Heart left ventricle (tissue), 13 donors: ENCODE results near the gene ABLIM2.

ENCODE experiments used
- POLR2A ChIP-seq, 2 donors: fragments of 450-650 bp; IDR thresholded peaks; one replicate each; pipeline ENCODE4 v1.6.1; 2017; ENCODE audit warnings: antibody characterized with exemption in 2 of 2, mild to moderate bottlenecking in 2 of 2, moderate library complexity in 2 of 2
- TF ChIP-seq, protein P1 (sequence below), 12 donors: fragments of 200-600 bp; sonication (generic) in 4 of 12; IDR thresholded peaks; one replicate each; pipeline versions ENCODE4 v1.5.0 to v1.8.0; 2018 to 2022; ENCODE audit warnings: antibody characterized with exemption in 12 of 12, mild to moderate bottlenecking in 5 of 12
- donor health status: ischemic (EF 13 %, LVEDD 7.1; RV severe dilation, severe dysfunction).
- donor health status: DM: no; HTN: yes; CAD: no.
- donor health status: DM: no; HTN: no; CAD: no.
- donor health status: ischemic (EF 25% LVEDD 6.9; RV normal size, moderate dysfunction).
- donor health status: ischemic (EF 25% LVEDD 5.7; RV mildly dilated, moderate dysfunction).
- donor health status: ischemic (EF 35%, LVEDD 5.7; RV mildly dilated, moderate dysfunction).
- donor health status: nonischemic (EF 11% LVEDD 7.7; RV severe dilation, severe dysfunction).
- donor health status: DM: yes; HTN: yes; CAD: no.
- donor health status: PGD.
- donor health status: ischemic (EF 29% LVEDD 5.4; RV normal size, mild dysfunction).
- donor health status: nonischemic (EF 23%, LVEDD 6.1; RV moderate dilation, normal function).

DNA sequence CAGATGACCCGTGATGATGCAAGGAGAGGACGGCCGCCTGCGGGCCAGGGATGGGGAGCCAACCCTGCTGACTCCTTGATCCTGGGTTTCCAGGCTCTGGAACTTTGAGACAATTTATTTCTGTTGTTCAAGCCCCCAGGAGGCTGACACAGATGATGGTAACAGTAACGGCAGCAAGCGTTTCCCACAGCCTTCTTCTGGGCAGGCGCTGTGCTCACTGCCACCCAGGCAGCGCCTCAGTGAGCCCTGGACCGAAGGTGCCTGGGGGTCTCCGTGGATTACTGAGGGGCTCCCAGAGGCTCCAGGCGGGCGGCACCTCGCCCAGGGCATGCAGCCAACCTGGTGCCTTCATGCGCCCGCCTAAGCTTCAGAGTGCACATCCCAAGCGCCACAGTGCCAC is 115.0 kb downstream of the ABLIM2 start:
- no peak for TF ChIP-seq POLR2A (IDR thresholded peaks at IDR 0.05)
- TF ChIP-seq, protein P1, sequence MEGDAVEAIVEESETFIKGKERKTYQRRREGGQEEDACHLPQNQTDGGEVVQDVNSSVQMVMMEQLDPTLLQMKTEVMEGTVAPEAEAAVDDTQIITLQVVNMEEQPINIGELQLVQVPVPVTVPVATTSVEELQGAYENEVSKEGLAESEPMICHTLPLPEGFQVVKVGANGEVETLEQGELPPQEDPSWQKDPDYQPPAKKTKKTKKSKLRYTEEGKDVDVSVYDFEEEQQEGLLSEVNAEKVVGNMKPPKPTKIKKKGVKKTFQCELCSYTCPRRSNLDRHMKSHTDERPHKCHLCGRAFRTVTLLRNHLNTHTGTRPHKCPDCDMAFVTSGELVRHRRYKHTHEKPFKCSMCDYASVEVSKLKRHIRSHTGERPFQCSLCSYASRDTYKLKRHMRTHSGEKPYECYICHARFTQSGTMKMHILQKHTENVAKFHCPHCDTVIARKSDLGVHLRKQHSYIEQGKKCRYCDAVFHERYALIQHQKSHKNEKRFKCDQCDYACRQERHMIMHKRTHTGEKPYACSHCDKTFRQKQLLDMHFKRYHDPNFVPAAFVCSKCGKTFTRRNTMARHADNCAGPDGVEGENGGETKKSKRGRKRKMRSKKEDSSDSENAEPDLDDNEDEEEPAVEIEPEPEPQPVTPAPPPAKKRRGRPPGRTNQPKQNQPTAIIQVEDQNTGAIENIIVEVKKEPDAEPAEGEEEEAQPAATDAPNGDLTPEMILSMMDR (IDR thresholded peaks at IDR 0.05): no peak
